ENCODE measurements around the gene SH3BP5L.

SH3BP5L gene

DNA sequence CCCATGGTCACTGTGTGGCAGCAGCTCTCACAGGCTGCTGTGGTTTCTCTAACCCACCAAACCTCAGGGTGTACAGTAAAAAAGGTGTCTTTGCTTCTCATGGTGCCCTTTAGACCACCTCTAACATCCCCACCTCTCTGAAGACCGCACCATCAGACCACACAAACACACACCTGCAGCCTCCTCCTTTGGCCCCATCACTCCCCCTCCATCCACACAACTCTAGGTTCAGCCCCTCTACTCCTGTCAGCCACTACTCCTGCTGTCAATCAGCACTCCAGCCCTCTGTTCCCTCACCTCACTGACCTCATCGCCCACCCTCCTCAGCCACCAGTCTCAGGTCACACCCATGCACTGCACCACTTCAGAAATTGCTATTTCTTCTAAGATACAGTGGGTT, 25.7 kb upstream of the SH3BP5L start:
- in situ Hi-C loops (cut with MboI; ENCODE audit: low sequenced_read_pairs), result no loop called here

GRCh38 chr1:248850536-248851251, 25.0 kb upstream of the SH3BP5L start:
- in situ Hi-C loops (cut with MboI; ENCODE audit: low sequenced_read_pairs), result no loop called here

DNA sequence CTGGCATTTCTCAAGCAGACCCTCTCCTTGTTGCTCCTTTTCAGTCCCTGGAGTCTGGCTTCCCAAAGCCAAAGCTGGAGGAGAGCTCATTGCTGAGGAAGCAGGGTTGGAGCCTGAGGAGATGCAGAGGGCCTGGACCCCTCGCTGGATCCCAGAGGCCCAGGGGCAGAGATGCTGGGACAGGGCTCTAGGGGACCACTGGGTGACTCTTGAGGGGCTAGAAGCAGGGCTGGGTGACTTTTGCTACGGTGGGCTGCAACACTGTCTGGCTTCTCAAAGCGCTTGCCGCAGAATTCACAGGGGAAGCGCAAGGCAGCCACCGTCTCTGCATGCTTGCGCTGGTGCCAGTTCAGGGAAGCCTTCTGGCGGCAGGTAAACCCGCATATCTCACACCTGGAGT, 24.4 kb upstream of the SH3BP5L start:
- in situ Hi-C loops (cut with MboI; ENCODE audit: low sequenced_read_pairs), result no loop called here

- in situ Hi-C loops (cut with MboI; ENCODE audit: low sequenced_read_pairs), result no loop called here
Observed at GRCh38 chr1:248849637-248850036, 23.9 kb upstream of the SH3BP5L start.

DNA sequence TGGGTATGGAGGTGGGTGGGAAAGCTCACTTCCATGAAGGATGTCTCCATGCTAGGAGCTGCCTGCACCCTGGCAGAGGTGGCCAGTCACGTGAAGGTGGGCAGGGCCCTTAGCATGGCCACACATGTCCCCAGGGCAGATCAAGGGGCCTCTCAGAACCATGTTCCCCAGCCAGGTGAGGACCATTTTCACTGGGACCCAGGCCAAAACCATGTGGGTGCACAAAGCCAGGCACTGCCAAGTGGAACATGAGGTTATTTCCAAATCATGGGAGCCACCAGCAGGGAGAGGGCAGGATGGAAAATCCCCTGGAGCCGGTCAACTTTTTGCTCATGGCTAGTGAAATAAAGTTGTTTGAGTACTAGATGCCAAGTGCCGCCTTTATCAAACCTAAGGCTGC, 23.4 kb upstream of the SH3BP5L start:
- in situ Hi-C loops (cut with MboI; ENCODE audit: low sequenced_read_pairs), result no loop called here

DNA sequence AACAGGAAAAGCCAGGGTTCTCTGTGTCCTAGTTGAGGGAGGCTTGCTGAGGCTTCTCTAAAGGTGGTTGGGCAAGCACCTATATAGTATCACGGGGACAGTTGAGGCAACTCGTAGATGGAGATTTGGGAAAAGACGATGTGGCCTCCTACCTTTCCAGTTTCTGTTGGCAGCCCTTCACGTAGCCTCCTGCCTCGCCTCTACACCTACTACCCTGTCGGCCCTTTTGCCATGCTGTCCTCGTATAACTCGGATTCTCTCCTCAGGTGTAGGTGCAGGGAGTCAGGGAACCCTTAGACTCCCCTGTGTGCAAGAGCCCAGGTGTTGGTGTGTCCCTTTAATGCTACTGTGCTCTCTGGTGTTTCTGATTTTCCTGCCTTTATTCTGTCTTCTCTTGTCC, 22.9 kb upstream of the SH3BP5L start:
- in situ Hi-C loops (cut with MboI; ENCODE audit: low sequenced_read_pairs), result no loop called here

GRCh38 chr1:248847956-248848561, 22.3 kb upstream of the SH3BP5L start:
- in situ Hi-C loops (cut with MboI; ENCODE audit: low sequenced_read_pairs), result no loop called here

- in situ Hi-C loops (cut with MboI; ENCODE audit: low sequenced_read_pairs), result no loop called here
Observed at GRCh38 chr1:248847181-248847955, 21.7 kb upstream of the SH3BP5L start.

GRCh38 chr1:248844526-248844925, 18.8 kb upstream of the SH3BP5L start:
- in situ Hi-C loops (cut with MboI; ENCODE audit: low sequenced_read_pairs), result no loop called here

GRCh38 chr1:248843687-248844086, 18.0 kb upstream of the SH3BP5L start:
- in situ Hi-C loops (cut with MboI; ENCODE audit: low sequenced_read_pairs), result no loop called here

DNA sequence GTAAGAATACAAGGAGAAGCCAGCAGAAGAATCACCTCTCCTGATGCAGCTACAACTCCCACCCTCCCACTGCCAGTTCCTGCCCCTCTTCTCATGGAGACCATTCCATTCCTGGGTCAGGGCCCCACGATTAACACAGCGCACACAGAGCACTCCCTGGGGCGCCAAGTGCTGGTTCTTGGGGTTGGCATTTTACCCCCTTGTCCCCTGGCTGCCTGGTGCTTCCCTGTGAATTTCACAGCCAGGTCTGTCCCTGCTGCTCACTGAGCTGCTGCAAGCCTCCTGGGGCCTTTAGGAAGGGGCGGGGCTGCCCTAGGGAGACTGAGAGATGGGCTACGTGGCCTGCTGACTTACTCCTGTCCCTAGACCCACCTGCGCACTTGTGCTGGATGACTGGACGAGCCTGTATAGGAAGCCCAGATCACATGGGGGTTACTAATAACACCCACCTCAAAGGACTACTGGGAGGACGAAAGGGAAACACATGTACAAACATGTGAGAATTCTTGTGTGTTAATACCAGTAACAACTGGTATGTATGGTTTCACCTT, 17.1 kb upstream of the SH3BP5L start:
- in situ Hi-C loops (cut with MboI; ENCODE audit: low sequenced_read_pairs), result no loop called here

GRCh38 chr1:248841702-248842395, 16.1 kb upstream of the SH3BP5L start:
- in situ Hi-C loops (cut with MboI; ENCODE audit: low sequenced_read_pairs), result no loop called here

DNA sequence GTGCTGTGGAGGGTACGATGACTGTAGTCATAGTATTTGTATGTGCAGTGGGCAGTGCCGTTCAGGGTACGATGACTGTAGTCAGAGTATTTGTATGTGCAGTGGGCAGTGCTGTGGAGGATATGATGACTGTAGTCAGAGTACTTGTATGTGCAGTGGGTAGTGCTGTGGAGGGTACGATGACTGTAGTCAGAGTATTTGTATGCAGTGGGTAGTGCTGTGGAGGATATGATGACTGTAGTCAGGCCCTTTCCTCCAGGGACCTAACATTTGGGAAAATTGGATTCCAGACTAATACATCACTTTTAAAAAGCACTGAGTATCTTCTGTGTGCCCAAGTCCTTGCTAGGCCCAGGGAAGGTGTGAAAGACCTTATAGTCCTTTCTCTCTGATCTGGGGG, 15.2 kb upstream of the SH3BP5L start:
- in situ Hi-C loops (cut with MboI; ENCODE audit: low sequenced_read_pairs), result no loop called here

- in situ Hi-C loops (cut with MboI; ENCODE audit: low sequenced_read_pairs), result no loop called here
Observed at GRCh38 chr1:248839168-248839555, 13.4 kb upstream of the SH3BP5L start.

DNA sequence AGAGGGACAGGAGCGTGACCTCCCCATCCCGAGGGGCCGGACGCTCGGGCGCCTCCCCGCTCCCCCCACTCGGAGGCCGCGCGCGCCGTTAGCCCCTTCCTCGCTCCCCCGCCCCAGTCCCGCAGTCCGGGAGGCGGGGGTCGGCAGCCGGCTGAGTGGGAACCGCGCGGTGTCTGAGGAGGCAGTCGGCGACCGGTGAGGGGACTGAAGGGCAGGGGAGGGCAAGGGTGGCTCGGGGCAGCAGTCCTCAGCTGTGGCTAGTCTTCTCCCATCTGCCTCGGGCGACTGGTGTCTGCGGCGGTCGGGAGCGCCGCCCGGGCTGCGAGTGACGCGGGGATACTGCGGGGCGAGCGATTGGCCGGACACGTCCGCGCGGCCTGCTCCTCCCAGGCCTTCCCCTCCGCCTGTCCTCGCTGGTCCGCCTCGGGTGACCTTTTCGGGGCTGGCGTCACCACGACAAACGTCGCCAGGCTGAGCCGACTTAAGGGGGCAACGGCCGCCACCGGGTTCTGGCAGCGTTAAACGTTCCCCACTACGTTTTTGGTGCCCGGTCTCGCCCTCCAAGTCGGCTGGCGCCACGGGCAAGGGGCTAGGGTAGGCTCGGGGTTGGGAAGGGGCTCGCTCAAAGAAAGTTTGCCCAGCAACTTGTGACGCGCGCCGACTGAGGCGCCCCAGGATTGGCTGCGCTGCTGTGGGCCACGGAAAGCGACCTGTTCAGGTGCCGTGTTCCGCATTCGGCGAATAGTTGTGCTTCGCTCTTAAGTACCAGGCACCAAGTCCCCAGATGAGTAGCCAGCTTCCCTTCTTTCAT, 12.8 kb upstream of the SH3BP5L start:
- in situ Hi-C loops (cut with MboI; ENCODE audit: low sequenced_read_pairs), result no loop called here

GRCh38 chr1:248837781-248838356, 12.2 kb upstream of the SH3BP5L start, which contains the start of gene ZNF672:
TSS of gene ZNF672 (plus strand) at chr1:248838224. CDS start at chr1:248847275, 9,051 bp downstream.
- in situ Hi-C loops (cut with MboI; ENCODE audit: low sequenced_read_pairs), result no loop called here

GRCh38 chr1:248837045-248837780, 11.5 kb upstream of the SH3BP5L start:
- in situ Hi-C loops (cut with MboI; ENCODE audit: low sequenced_read_pairs), result no loop called here

DNA sequence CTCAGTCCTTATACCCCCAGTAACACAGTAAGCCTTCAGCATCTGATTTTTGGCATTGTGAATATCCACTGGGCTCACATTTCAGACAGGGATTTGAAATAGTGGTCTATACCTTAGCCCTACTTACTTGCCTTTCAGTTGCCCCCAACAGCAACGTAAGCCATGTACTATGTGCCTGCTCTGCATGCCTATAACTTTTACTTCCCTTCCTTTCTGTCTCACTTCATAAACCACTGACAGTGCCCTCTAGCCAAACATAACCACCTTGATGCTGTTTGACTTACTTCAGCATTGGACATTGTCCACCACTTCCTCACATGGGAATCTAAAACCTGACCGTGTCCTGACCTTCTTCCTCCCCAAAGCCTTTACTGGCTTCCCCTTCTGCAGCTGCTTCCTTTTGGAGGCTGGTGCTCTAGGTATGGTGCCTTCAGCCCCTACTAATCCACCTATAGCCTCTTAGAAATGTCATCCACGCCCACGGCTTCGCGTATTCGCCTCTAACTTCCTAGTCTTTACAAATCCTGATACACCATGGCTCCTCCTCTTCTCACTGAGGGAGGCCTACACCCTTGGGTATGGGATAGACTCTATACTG, 8.7 kb upstream of the SH3BP5L start:
- in situ Hi-C loops (cut with MboI; ENCODE audit: low sequenced_read_pairs), result no loop called here

GRCh38 chr1:248831842-248832241, 6.1 kb upstream of the SH3BP5L start:
- in situ Hi-C loops (cut with MboI; ENCODE audit: low sequenced_read_pairs), result no loop called here

All from HL-60/S4 treated with retinoic acid at 250 ng/mL for 4 days and 3 days (cell line).